HG02973 (cell line): ENCODE measurements around the gene CANT1.
"Not testable (repeated sequence)": the region's sequence is repeated elsewhere in the genome, so short reads cannot be mapped to it uniquely, and the experiment has no call there.

Experiments used
- ATAC-seq: cut with Tn5 transposase; IDR thresholded peaks from one replicate; pipeline ENCODE4 v1.9.1; 2021; ENCODE audit warnings: moderate library complexity; ENCODE audit not compliant: unreplicated experiment

The CANT1 gene

DNA sequence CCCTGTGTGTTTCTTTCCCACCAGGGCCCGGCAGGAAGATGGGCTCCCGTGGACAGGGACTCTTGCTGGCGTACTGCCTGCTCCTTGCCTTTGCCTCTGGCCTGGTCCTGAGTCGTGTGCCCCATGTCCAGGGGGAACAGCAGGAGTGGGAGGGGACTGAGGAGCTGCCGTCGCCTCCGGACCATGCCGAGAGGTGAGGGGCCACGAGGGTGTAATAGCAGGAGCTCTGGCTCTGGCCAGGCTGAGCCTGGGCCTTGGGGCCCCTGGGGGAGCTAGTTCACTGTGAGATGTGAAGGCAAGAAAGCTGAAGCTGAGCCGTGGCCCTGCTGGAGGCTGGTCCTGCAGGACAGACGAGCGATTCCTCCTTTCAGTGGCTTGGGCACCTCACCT lies 34.4 kb upstream of the CANT1 start:
- no peak for ATAC-seq

- no peak for ATAC-seq
Observed at GRCh38 chr17:79043191-79043930, 33.8 kb upstream of the CANT1 start.

DNA sequence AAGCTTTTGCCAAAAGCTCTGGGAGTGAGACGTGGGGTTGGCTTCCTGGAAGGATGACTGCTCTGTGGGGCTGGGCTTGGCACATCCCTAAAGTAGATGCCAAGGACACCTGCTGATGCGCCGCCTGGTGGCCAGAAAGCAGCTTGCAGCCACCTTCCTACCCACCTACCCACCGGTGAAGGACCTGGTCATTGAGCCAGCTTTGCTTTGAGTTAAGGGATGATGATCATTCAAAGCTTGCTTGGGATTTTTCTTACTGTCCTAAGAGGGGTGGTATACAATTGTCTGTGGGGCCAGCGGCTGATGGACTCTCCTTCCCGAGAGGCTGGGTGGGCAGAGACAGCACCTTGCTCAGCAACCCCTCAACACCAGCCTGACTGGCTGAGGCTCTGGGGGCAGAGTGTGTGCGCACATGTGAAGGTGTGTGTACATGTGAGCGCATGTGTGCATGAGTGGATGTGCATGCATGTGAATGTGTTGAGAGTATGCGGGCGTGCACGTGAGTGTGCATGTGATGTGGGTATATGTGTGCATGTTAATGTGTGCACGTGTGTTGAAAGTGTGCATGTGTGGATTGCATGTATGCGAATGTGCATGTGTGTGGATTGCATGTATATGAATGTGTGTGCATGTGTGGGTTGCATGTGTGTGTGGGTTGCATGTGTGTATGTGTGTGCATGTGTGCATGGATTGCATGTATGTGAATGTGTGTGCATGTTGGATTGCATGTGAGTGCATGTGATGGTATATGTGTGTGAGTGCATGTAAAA lies 33.0 kb upstream of the CANT1 start:
- ATAC-seq: no peak

GRCh38 chr17:79041723-79042420 lies 32.3 kb upstream of the CANT1 start:
- no peak for ATAC-seq

- no peak for ATAC-seq
Observed at GRCh38 chr17:79041041-79041570, 31.5 kb upstream of the CANT1 start.

- ATAC-seq: no peak
Observed at GRCh38 chr17:79039886-79040285, 30.3 kb upstream of the CANT1 start.

- no peak for ATAC-seq
Observed at GRCh38 chr17:79039171-79039570, 29.6 kb upstream of the CANT1 start.

DNA sequence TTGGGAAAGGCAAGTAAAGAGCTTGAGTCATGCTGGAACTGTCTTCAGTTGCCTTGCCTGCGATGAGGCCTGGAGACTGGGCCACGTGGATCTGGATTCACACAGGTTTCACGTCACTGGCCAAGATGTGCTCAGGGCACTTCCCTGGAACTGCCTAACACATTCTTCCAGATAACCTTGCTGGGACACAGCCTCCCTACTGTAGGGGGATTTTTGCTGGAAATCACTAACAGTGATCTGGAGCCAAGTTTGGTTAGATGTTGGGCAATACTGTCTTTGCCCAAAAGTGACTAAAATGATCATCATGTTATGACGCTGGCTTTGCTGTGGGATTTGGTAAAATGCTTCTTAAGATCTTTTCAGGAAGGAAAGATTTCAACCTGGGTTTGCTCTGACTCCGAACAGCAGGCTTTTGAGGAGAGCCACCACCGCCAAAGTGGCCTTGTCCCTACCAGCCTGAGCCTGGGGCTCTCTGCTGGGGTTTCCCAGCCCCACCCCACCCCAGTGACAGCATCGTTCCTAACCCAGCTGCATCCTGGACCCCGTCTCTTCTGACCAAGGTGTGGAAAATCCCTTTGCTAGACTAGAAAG lies 29.1 kb upstream of the CANT1 start:
- ATAC-seq: no peak

GRCh38 chr17:79036596-79036995 lies 27.0 kb upstream of the CANT1 start:
- no peak for ATAC-seq

GRCh38 chr17:79036181-79036580 lies 26.6 kb upstream of the CANT1 start:
- ATAC-seq: no peak

DNA sequence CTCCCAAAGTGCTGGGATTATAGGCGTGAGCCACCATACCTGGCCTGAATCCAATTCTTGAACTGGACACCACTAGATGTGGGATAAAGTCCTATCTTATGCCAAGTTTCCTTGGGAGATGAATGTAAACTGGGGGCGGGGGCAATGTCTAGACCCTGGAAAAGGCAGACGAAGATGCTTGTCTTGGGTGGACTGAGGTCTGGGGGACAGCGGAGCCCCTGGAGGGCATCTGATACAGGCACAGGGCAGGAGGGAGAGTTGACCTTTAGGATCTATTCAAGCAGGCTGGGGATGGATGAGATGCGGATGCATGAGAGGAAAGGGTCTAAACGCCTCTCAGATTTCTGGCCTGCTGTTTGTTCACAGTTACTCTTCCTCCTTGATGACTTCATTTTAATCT lies 26.1 kb upstream of the CANT1 start:
- no peak for ATAC-seq

- no peak for ATAC-seq
Observed at GRCh38 chr17:79034931-79035485, 25.4 kb upstream of the CANT1 start.

- no peak for ATAC-seq
Observed at GRCh38 chr17:79033741-79034501, 24.4 kb upstream of the CANT1 start.

DNA sequence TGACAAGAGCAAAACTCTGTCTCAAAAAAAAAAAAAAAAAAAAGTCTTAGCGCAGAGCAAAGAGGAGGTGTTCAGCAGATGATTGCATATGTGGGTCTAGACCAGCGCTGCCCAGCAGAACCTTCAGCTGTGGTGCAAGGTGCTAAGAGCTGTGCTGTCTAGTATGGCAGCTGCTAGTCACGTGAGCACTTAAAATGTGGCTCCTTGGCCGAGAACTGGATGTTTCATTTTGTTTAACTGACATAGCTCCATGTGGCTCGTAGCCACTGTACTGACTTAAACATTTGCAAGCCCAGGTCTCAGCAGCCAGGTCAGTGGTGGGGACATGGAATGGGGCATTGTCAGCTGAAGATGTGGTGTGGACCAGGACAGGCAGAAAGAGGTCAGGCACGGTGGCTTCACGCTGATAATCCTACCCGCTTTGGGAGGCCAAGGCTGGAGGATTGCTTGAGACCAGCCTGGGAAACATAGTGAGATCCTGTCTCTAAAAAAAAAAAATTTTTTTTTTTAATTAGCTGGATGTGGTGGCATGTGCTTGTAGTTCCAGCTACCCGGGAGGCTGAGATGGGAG lies 23.6 kb upstream of the CANT1 start:
- no peak for ATAC-seq

DNA sequence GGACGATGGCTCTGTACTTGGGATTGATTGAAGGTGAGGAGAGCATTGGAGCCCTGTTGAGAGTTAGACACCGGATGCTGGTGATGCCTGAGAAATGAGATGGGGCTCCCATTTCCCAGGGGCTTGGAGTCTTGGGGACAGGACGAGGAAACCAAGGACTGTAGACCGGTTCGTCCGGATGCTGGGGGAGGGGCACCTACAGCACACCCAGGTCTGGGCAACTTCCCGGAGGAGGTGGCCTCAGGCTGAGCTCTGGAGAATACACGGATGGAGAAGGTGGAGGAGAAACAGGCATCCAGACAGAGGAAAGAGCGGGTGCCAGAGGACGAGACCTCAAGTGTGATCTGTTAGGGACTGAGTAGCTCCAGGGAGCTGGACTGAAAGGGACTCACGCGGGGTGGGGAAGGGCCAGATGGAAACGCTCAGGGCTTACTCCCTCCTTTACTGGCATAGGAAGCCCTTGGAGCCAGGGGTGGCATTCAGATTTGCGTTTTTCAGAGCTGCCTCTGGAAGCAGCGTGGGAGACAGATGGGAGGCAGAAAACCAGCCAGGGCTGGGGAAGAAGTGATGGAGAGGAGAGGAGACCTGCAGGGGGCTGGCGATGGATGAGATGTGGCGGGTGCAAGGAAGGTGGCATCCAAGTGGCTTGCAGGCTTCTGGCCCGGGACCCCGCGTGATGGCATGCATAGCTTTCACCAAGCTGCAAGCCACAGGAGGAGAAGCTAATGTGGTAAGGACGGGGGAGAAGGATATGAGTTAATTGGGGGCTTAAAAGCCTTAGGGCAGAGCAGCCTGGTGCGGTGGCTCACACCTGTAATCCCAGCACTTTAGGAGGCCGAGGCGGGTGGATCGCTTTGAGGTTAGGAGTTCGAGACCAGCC lies 22.7 kb upstream of the CANT1 start:
- ATAC-seq: no peak

DNA sequence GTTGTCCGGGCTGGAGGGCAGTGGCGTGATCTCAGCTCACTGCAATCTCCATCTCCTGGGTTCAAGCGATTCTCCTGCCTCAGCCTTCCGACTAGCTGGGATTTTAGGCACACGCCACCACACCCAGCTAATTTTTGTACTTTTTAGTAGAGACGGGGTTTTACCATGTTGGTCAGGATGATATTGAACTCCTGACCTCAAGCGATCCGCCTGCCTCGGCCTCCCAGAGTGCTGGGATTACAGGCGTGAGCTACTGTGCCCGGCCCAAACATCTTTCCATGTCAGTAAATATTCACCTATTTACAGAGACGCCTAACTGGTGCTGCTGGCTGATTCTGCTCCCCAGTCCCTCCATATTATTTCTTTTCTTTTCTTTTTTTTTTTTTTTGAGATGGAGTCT lies 21.1 kb upstream of the CANT1 start:
- not testable (repeated sequence) for ATAC-seq

DNA sequence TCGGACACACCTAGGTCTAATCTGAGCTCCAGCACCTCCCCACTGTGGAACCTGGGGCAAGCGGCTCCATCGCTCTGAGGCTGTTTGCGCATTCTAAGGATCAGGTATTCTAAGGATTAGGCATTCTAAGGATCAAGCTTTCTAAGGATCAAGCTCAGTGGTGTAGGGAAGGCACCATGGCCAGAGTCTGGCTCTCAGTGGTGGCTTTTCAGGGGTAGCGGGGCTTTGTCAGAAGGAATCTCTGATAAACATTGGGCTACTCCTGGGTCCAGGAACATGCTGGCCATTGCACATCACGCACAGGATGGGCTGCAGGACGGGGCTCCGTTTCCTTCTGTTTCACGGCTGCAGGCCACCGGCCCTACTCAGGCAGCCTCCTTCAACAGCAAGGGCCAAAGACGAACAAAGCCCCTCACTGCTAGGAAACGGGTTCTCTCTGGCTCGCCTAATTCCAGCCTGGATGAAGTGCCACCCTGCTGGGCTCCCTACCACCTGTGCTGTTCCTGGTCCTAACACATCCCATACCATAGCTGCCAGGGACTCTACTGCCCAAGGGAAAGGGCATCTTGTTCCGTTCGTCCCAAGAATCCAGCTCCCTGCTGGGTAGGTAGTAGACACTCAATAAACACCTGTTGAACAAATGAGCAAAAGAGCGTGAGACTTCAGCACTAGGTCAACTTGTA lies 19.9 kb upstream of the CANT1 start:
- ATAC-seq: no peak
